ENCODE data around the gene NKTR.
A peak's percentile ranks its signal among the peaks of the same experiment; 100 is the strongest.

Gene NKTR

DNA sequence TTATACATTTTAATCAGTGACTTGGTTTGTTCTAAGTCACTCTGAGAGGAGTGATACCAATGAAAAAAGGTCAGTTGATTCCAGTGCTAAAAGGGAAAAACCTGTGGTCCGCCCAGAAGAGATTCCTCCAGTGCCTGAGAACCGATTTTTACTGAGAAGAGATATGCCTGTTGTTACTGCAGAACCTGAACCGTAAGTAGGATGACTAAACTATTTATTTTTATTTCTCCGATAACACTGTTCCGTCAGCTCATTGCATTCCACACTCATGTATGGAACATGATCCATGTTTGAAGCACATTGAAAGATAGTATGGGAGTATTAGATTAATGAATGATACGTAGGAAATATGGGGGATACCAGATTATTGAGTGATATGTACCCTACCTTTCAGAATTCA, 33.1 kb downstream of the NKTR start:
- Histone ChIP-seq H3K9me3 (replicated peaks; ENCODE audit: low read length) (no peaks in the 10 kb centered on the region), H3K27me3 (ENCODE audit: control insufficient read depth, insufficient read depth, low read length) (no peaks in the 10 kb centered on the region), H3K9ac (ENCODE audit: low read depth, low read length) (no peak overlapping the region), H3K4me3 (ENCODE audit: low read length) (no peak overlapping the region), H3K4me2 (ENCODE audit: low read length) (no peak overlapping the region), H3K36me3 (ENCODE audit: insufficient read depth, low read length) (peaks cover 88% of the 10 kb centered on the region), H3K4me1 (ENCODE audit: control insufficient read depth, insufficient read depth, low read length) (no peaks in the 10 kb centered on the region)

DNA sequence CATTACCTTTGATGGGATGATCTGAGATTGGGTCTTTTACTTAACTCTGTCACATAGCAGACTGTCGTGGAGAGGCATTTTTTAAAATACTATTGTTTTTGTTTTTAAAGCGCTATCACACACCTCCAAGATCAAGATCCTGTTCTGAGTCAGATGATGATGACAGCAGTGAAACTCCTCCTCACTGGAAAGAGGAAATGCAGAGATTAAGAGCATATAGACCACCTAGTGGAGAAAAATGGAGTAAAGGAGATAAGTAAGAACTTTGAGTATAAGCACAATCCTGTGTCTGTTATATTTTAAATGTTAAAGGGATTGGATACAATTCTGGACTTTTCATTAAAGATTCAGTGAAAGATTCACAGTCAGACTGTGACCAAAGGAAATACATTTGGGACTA, 34.6 kb downstream of the NKTR start:
- H3K4me3 ChIP-seq (ENCODE audit: low read length): no peak overlapping the region

DNA sequence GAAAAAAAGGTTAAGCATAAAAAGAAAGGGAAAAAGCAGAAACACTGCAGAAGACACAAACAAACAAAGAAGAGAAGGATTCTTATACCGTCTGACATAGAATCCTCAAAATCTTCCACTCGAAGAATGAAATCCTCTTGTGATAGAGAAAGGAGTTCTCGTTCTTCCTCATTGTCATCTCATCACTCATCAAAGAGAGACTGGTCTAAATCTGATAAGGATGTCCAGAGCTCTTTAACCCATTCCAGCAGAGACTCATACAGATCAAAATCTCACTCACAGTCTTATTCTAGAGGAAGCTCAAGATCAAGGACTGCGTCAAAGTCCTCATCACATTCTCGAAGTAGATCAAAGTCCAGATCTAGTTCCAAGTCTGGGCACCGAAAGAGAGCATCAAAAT, 36.5 kb downstream of the NKTR start:
- Histone ChIP-seq H3K4me1 (ENCODE audit: control insufficient read depth, insufficient read depth, low read length) (no peaks in the 10 kb centered on the region), H3K9me3 (replicated peaks; ENCODE audit: low read length) (no peaks in the 10 kb centered on the region), H3K4me3 (ENCODE audit: low read length) (no peak overlapping the region), H3K4me2 (ENCODE audit: low read length) (no peak overlapping the region), H3K36me3 (ENCODE audit: insufficient read depth, low read length) (peaks cover 91% of the 10 kb centered on the region), H3K9ac (ENCODE audit: low read depth, low read length) (no peak overlapping the region), H3K27me3 (ENCODE audit: control insufficient read depth, insufficient read depth, low read length) (no peaks in the 10 kb centered on the region)

More for the DNA sequence above, 34.6 kb downstream of the NKTR start:
- Histone ChIP-seq H3K4me2 (ENCODE audit: low read length) (no peak overlapping the region), H3K9ac (ENCODE audit: low read depth, low read length) (no peak overlapping the region), H3K4me1 (ENCODE audit: control insufficient read depth, insufficient read depth, low read length) (no peaks in the 10 kb centered on the region), H3K9me3 (replicated peaks; ENCODE audit: low read length) (no peaks in the 10 kb centered on the region), H3K36me3 (ENCODE audit: insufficient read depth, low read length) (peaks cover 95% of the 10 kb centered on the region), H3K27me3 (ENCODE audit: control insufficient read depth, insufficient read depth, low read length) (no peaks in the 10 kb centered on the region)

DNA sequence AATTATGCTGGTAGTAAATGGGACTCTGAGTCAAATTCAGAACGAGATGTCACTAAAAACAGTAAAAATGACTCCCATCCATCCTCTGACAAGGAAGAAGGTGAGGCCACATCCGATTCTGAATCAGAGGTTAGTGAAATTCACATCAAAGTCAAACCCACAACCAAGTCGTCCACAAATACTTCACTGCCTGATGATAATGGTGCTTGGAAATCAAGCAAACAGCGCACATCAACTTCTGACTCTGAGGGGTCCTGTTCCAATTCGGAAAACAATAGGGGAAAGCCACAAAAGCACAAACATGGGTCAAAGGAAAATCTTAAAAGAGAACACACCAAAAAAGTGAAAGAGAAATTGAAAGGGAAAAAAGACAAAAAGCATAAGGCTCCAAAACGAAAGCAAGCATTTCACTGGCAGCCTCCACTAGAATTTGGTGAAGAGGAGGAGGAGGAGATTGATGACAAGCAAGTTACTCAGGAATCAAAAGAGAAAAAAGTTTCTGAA, 37.9 kb downstream of the NKTR start:
- H3K4me2 ChIP-seq (ENCODE audit: low read length): no peak overlapping the region
- no peaks in the 10 kb centered on the region for H3K9me3 ChIP-seq (replicated peaks; ENCODE audit: low read length)
- H3K9ac ChIP-seq (ENCODE audit: low read depth, low read length): no peak overlapping the region
- H3K4me1 ChIP-seq (ENCODE audit: control insufficient read depth, insufficient read depth, low read length): no peaks in the 10 kb centered on the region
- no peak overlapping the region for H3K4me3 ChIP-seq (ENCODE audit: low read length)
- no peaks in the 10 kb centered on the region for H3K27me3 ChIP-seq (ENCODE audit: control insufficient read depth, insufficient read depth, low read length)
- H3K36me3 ChIP-seq (ENCODE audit: insufficient read depth, low read length): peaks cover 92% of the 10 kb centered on the region

- Histone ChIP-seq H3K27me3 (ENCODE audit: control insufficient read depth, insufficient read depth, low read length) (no peaks in the 10 kb centered on the region), H3K4me2 (ENCODE audit: low read length) (no peak overlapping the region), H3K4me1 (ENCODE audit: control insufficient read depth, insufficient read depth, low read length) (no peaks in the 10 kb centered on the region), H3K36me3 (ENCODE audit: insufficient read depth, low read length) (peaks cover 93% of the 10 kb centered on the region), H3K4me3 (ENCODE audit: low read length) (no peak overlapping the region), H3K9ac (ENCODE audit: low read depth, low read length) (no peak overlapping the region), H3K9me3 (replicated peaks; ENCODE audit: low read length) (no peaks in the 10 kb centered on the region)
These were observed 38.7 kb downstream of the NKTR start for GRCh38 chr3:42639192-42639591.

GRCh38 chr3:42640129-42640528, 39.6 kb downstream of the NKTR start:
- H3K9me3 ChIP-seq (replicated peaks; ENCODE audit: low read length): no peaks in the 10 kb centered on the region
- H3K27me3 ChIP-seq (ENCODE audit: control insufficient read depth, insufficient read depth, low read length): no peaks in the 10 kb centered on the region
- peaks cover 93% of the 10 kb centered on the region for H3K36me3 ChIP-seq (ENCODE audit: insufficient read depth, low read length)
- H3K4me1 ChIP-seq (ENCODE audit: control insufficient read depth, insufficient read depth, low read length): no peaks in the 10 kb centered on the region
- H3K9ac ChIP-seq (ENCODE audit: low read depth, low read length): no peak overlapping the region
- no peak overlapping the region for H3K4me2 ChIP-seq (ENCODE audit: low read length)
- H3K4me3 ChIP-seq (ENCODE audit: low read length): no peak overlapping the region

DNA sequence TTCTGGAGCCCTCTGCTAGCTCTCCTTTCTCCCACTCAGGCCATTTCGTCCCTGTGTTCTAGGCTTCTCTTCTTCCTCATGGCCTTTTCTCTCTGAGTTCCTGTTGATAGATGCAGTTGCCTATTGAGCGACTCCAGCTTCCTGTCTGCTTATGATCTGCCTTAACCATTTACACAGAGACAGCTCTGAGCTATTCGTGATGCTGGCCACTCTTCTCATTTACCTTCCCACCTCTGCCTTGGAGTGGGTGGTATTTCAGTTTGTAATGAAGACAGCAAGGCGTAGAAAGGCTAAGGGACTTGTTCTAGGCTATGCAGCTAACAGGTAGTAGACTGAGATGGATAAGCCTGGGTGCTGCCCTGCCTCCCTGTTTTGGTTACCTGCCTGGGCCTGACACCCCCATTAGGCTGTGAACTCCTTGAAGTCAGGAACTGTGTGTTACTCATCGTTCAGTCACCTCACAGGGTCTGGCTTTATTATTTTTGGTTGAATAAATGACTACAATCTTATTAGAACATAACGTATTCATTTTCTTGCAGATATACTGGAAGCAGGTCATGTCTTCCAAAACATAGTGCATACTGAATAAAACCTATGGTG, 40.4 kb downstream of the NKTR start:
- no peak overlapping the region for H3K4me3 ChIP-seq (ENCODE audit: low read length)
- H3K4me2 ChIP-seq (ENCODE audit: low read length): no peak overlapping the region
- H3K36me3 ChIP-seq (ENCODE audit: insufficient read depth, low read length): peaks cover 90% of the 10 kb centered on the region
- no peaks in the 10 kb centered on the region for H3K9me3 ChIP-seq (replicated peaks; ENCODE audit: low read length)
- no peaks in the 10 kb centered on the region for H3K4me1 ChIP-seq (ENCODE audit: control insufficient read depth, insufficient read depth, low read length)
- no peaks in the 10 kb centered on the region for H3K27me3 ChIP-seq (ENCODE audit: control insufficient read depth, insufficient read depth, low read length)
- H3K9ac ChIP-seq (ENCODE audit: low read depth, low read length): no peak overlapping the region

DNA sequence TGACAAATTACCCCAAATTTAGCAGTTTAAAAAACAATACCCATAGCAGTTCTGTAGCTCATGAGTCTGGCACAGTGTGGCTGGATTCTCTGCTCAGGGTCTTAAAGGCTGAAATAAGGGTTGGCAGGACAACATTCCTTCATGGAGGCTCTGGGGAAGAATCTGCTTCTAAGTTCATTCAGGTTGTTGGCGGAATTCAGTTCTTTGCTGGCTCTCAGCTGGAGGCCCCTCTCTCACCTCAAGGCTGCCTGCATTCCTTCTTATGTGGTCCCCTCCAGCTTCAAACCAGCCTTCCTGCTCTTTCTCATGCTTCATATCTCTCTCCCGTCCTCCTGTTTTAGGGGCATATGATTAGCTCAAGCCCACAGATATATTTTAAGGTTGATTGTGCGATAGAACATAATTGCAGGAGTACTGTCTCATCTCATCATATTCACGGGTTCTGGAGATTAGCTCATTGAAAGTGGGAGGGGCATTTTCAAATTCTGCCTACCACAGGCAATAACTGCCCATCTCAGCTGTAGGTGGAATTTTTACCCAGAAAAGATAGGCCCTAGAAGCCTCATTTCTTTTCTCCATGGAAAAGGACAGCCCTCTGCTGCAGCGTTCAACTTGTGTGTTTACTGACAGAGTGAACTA, 47.5 kb downstream of the NKTR start:
- no peak overlapping the region for H3K4me2 ChIP-seq (ENCODE audit: low read length)
- H3K27me3 ChIP-seq (ENCODE audit: control insufficient read depth, insufficient read depth, low read length): no peaks in the 10 kb centered on the region
- peaks cover 32% of the 10 kb centered on the region for H3K4me1 ChIP-seq (ENCODE audit: control insufficient read depth, insufficient read depth, low read length)
- no peak overlapping the region for H3K9ac ChIP-seq (ENCODE audit: low read depth, low read length)
- no peak overlapping the region for H3K4me3 ChIP-seq (ENCODE audit: low read length)
- H3K36me3 ChIP-seq (ENCODE audit: insufficient read depth, low read length): peaks cover 73% of the 10 kb centered on the region
- H3K9me3 ChIP-seq (replicated peaks; ENCODE audit: low read length): no peaks in the 10 kb centered on the region

GRCh38 chr3:42649006-42649405, 48.5 kb downstream of the NKTR start:
- Histone ChIP-seq H3K4me2 (ENCODE audit: low read length) (no peak overlapping the region), H3K4me1 (ENCODE audit: control insufficient read depth, insufficient read depth, low read length) (peaks cover 41% of the 10 kb centered on the region), H3K9me3 (replicated peaks; ENCODE audit: low read length) (no peaks in the 10 kb centered on the region), H3K4me3 (ENCODE audit: low read length) (no peak overlapping the region), H3K27me3 (ENCODE audit: control insufficient read depth, insufficient read depth, low read length) (no peaks in the 10 kb centered on the region), H3K9ac (ENCODE audit: low read depth, low read length) (no peak overlapping the region), H3K36me3 (ENCODE audit: insufficient read depth, low read length) (peaks cover 63% of the 10 kb centered on the region)

GRCh38 chr3:42649783-42650182, 49.3 kb downstream of the NKTR start:
- H3K4me2 ChIP-seq (ENCODE audit: low read length): no peak overlapping the region

GRCh38 chr3:42651248-42652091, 51.0 kb downstream of the NKTR start:
- Histone ChIP-seq H3K36me3 (ENCODE audit: insufficient read depth, low read length) (peaks cover 43% of the 10 kb centered on the region), H3K9me3 (replicated peaks; ENCODE audit: low read length) (no peaks in the 10 kb centered on the region), H3K27me3 (ENCODE audit: control insufficient read depth, insufficient read depth, low read length) (no peaks in the 10 kb centered on the region), H3K4me3 (ENCODE audit: low read length) (peak overlapping the region; percentile 87), H3K4me2 (ENCODE audit: low read length) (peak overlapping the region; percentile 99), H3K9ac (ENCODE audit: low read depth, low read length) (peak overlapping the region; percentile 6), H3K4me1 (ENCODE audit: control insufficient read depth, insufficient read depth, low read length) (peaks cover 56% of the 10 kb centered on the region)

More at GRCh38 chr3:42649783-42650182, 49.3 kb downstream of the NKTR start:
- no peaks in the 10 kb centered on the region for H3K9me3 ChIP-seq (replicated peaks; ENCODE audit: low read length)
- H3K9ac ChIP-seq (ENCODE audit: low read depth, low read length): no peak overlapping the region
- H3K4me1 ChIP-seq (ENCODE audit: control insufficient read depth, insufficient read depth, low read length): peaks cover 41% of the 10 kb centered on the region
- no peaks in the 10 kb centered on the region for H3K27me3 ChIP-seq (ENCODE audit: control insufficient read depth, insufficient read depth, low read length)
- H3K36me3 ChIP-seq (ENCODE audit: insufficient read depth, low read length): peaks cover 55% of the 10 kb centered on the region
- H3K4me3 ChIP-seq (ENCODE audit: low read length): no peak overlapping the region

Measured in skeletal muscle satellite cell (primary cell).